GM19438 (cell line): ENCODE results near the gene BAIAP2.

Source experiments
- ATAC-seq: cut with Tn5 transposase; IDR thresholded peaks from one replicate; pipeline ENCODE4 v1.9.1; 2021; ENCODE audit warnings: low read depth; ENCODE audit not compliant: unreplicated experiment

Gene BAIAP2

DNA sequence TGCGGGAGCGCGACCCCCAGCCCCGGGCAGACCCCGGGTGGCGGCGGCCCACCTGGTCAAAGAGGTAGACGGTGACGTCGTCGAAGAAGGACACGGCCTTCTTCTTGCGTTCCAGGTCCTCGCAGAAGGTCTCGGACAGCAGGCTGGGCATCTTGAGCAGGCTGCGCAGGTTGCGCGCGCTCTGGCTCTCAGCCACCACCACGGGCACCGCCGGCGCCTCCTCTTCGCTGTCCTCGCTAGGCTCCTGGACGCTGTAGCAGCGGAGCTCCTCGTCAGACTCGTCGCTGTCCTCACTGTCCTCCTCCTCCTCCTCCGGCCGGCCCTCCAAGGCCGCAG is 85.2 kb downstream of the BAIAP2 start:
- no peak for ATAC-seq

GRCh38 chr17:81120695-81121621 is 86.0 kb downstream of the BAIAP2 start:
- ATAC-seq = no peak

- no peak for ATAC-seq
Measured at GRCh38 chr17:81121841-81122733, 87.1 kb downstream of the BAIAP2 start.

GRCh38 chr17:81123052-81124048 is 88.4 kb downstream of the BAIAP2 start:
- no peak for ATAC-seq

- ATAC-seq = no peak
Measured at GRCh38 chr17:81124377-81124776, 89.4 kb downstream of the BAIAP2 start.

DNA sequence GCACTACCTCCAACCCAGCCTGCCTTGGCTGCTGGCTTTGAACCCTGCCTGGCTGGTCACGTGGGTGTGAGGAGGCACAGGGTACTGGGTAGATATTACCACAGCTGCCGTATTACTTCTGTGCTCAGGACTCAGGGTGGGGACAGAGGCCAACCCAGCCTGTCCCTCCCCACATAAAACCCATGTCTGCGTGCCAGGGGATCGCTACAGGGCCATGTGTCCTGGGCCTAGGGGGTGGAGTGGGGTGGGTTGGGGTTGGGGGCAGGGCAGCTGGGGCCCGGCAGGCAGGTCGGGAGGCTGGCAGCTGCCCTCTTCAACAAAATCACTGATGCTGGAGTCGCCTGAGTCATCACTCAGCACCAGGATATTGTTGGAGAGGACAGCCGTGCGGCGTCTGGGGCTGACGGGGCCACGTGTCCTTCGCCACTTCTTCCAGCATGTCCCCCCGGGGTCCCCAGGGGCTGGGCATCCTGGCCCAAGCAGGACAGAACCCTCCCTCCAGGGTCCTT is 90.7 kb downstream of the BAIAP2 start:
- ATAC-seq = no peak

GRCh38 chr17:81126281-81127132 is 91.6 kb downstream of the BAIAP2 start:
- ATAC-seq = no peak

GRCh38 chr17:81127133-81127455 is 92.1 kb downstream of the BAIAP2 start:
- no peak for ATAC-seq

DNA sequence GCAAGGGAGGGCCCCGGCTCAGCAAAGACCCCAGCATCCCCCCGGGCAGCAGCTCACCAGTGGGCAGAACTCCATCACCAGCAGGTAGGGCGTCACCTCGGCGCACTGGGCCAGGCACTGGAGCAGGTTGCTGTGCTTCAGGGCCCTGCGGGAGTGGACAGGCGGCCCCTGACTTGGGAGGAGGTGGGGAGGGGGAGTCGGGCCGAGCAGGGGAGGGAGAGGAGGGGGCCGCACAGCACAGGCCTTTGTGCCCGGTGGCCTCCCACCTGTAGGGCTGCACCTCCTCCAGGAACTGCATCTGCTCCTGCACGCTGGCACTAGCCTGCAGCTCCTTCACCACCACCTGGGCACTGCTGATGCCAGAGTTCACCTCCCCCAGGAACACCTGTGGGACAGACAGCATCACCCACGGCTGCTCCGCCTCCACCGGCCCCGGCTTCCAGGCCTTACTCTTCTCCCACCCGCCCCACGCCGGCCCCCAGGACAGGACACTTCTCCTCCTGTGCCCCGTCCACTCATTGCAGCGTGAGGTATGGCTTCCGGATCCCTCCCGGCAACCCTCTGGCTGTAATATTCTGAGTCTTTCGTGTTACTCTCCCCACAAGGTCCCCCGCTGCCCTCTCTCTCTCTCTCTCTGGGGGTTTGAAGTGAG is 92.7 kb downstream of the BAIAP2 start:
- ATAC-seq = no peak

DNA sequence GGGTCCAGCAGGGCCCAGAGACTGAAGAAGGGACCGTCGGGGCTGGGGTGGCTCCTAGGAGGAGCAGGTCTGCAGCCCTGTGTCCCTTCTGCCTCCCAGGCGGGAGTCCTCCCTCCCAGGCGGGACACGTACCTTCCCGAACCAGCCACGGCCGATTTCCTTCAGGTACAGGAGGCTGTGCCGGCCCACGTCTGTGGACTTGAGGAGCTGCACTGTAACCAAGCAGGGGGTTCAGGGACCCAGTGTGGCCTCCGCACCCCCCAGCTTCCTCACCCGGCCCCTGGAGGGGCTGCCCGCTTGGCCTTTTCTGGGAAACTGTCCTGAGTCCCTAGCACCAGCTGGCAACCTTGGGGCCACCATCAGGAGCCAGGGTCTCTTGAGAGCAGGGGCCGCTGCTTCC is 93.4 kb downstream of the BAIAP2 start:
- ATAC-seq = no peak

- no peak for ATAC-seq
Measured at GRCh38 chr17:81128774-81129173, 93.8 kb downstream of the BAIAP2 start.

DNA sequence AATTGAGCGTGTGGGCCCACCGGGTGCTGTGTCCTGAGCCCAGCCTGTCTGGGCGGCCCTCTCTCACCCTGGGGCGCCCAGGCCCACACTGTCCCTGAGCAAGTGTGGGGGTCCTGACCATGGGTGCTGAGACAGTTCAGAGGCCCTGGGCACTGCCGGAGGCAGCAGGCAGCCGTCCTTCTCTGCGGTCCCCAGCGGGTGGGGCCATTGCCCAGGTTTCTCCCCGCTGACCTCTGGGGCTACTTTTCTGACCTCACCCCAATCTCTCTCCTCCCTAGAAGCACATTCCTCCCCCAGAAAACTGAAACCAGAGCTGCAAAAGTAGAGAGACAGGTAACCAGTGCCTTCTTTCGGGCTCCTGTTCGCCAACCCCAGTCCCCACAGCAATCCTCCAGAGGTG is 94.3 kb downstream of the BAIAP2 start:
- no peak for ATAC-seq

DNA sequence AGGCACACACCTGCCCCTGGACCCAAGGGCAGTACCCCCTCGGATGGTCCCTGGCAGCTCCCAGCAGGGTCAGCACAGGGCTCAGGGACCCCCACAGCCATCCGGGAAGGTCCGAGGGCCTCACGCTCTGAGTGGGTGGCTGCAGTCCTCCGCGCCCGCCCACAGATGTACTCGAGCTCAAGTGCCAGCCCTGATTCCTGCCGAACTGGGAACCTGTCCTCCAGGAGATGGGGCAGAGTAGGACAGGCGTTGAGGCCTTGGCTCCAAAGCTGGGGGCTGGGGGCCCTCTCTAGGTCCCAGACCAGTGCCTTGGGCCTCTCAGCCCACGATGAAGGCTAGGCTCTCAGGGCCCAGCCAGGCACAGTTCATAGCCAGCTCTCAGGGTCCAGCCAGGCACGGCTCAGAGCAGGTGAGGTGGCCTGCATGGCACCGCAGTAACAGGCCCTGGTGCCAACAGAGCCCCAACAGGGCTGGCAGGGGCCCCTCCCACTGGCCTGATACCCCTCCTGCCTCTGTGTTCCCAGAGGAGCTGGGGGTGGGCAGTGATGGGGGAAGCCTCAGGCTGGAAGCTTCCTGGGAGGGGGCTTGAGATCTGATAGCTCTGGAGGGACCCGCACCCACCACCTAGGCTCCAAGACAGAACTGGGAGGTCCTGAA is 94.9 kb downstream of the BAIAP2 start:
- no peak for ATAC-seq

GRCh38 chr17:81130385-81131361 is 95.7 kb downstream of the BAIAP2 start:
- no peak for ATAC-seq

DNA sequence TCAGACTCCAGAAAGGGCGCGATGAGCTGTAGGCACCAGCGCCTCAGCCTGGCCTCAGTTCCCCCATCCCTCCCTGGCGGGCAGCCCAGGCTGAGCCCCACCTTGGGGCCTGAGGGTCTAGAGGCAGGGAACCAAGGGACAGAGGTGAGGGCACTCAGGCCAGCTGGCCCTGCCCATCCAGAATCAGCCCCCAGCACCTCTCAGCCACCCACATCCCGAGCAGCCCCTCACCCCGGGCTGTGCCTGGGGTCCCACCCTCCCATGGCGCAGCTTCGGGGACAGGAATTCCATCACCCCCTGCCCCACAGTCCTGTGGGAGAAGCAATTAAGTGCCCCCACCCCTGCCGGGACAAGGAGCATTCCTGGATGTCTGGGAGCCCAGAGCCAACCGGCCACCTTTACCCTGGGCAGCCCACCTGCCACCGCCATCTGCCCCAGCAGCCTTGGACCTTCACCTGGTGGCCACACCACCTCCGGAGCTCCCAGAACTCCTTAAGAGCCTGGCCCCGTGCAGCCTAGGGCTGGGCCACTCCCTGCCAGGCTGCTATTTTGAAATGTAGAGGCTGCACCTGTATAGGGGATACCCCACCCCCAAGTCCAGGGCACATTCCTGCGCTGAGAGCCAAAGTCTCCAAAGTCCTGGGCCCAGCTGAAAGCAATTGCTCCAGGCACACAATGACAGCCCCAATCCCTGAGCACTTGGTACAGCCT is 96.7 kb downstream of the BAIAP2 start:
- no peak for ATAC-seq

GRCh38 chr17:81132197-81132540 is 97.2 kb downstream of the BAIAP2 start:
- ATAC-seq = no peak
